ENCODE data around the gene PTPRF.

The PTPRF gene

GRCh38 chr1:43604192-43604591, 73.5 kb downstream of the PTPRF start:
- in situ Hi-C loops (cut with HindIII; ENCODE audit: low sequenced_read_pairs): no loop called here
- TF ChIP-seq CTCF (IDR thresholded peaks at IDR 0.05; ENCODE audit: low read depth, low read length, missing control alignments): no peak
- H3K4me3 ChIP-seq (ENCODE audit: low read depth, low read length): no peak overlapping the region
- DNase-seq (ENCODE audit: low read depth): no peak

- no peak for DNase-seq (ENCODE audit: low read depth)
- in situ Hi-C loops (cut with HindIII; ENCODE audit: low sequenced_read_pairs): no loop called here
- TF ChIP-seq CTCF (IDR thresholded peaks at IDR 0.05; ENCODE audit: low read depth, low read length, missing control alignments): no peak
- no peak overlapping the region for H3K4me3 ChIP-seq (ENCODE audit: low read depth, low read length)
Measured at GRCh38 chr1:43605157-43605556, 74.5 kb downstream of the PTPRF start.

GRCh38 chr1:43605766-43606165, 75.1 kb downstream of the PTPRF start:
- in situ Hi-C loops (cut with HindIII; ENCODE audit: low sequenced_read_pairs): no loop called here
- no peak for DNase-seq (ENCODE audit: low read depth)
- TF ChIP-seq CTCF (IDR thresholded peaks at IDR 0.05; ENCODE audit: low read depth, low read length, missing control alignments): no peak
- H3K4me3 ChIP-seq (ENCODE audit: low read depth, low read length): no peak overlapping the region

GRCh38 chr1:43606624-43607023, 75.9 kb downstream of the PTPRF start:
- H3K4me3 ChIP-seq (ENCODE audit: low read depth, low read length): no peak overlapping the region
- no peak for TF ChIP-seq CTCF (IDR thresholded peaks at IDR 0.05; ENCODE audit: low read depth, low read length, missing control alignments)
- DNase-seq (ENCODE audit: low read depth): no peak
- in situ Hi-C loops (cut with HindIII; ENCODE audit: low sequenced_read_pairs): no loop called here

DNA sequence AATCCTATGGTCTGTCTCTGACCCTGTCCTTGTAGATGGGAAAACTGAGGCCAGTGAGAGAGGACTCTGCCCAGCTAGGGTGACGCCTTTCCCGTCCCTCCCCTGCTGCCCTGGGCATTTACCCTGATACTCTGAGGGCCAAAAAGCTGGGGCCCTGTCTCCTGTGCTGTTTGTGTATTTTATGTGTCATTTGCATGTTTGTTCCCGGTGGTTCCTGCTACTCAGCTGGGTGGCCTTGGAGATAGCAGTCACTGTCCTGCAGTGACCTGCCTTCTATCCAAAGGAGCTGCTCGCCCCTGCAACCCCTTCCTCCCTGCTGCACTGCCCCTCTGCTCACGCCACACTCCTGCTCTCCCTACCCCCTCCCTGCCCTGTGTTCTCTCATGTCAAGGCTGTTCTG, 78.1 kb downstream of the PTPRF start:
- DNase-seq (ENCODE audit: low read depth): no peak
- H3K4me3 ChIP-seq (ENCODE audit: low read depth, low read length): no peak overlapping the region
- in situ Hi-C loops (cut with HindIII; ENCODE audit: low sequenced_read_pairs): no loop called here
- no peak for TF ChIP-seq CTCF (IDR thresholded peaks at IDR 0.05; ENCODE audit: low read depth, low read length, missing control alignments)

DNA sequence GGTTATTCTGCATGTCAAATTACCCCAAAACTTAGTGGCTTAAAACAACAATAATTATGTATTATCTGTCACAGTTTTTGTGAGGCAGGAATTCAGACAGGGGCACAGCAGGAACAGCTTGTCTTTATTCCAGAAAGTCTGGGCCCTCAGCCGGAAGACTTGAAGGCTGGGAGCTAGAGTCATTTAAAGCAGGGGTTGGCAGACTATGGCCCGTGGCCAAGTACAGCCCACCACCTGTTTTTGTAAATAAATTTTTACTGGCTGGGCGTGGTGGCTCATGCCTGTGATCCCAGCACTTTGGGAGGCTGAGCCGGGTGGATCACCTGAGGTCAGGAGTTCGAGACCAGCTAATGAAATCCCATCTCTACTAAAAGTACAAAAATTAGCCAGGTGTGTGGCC, 79.7 kb downstream of the PTPRF start:
- H3K4me3 ChIP-seq (ENCODE audit: low read depth, low read length): no peak overlapping the region
- no peak for TF ChIP-seq CTCF (IDR thresholded peaks at IDR 0.05; ENCODE audit: low read depth, low read length, missing control alignments)
- no peak for DNase-seq (ENCODE audit: low read depth)
- in situ Hi-C loops (cut with HindIII; ENCODE audit: low sequenced_read_pairs): no loop called here

DNA sequence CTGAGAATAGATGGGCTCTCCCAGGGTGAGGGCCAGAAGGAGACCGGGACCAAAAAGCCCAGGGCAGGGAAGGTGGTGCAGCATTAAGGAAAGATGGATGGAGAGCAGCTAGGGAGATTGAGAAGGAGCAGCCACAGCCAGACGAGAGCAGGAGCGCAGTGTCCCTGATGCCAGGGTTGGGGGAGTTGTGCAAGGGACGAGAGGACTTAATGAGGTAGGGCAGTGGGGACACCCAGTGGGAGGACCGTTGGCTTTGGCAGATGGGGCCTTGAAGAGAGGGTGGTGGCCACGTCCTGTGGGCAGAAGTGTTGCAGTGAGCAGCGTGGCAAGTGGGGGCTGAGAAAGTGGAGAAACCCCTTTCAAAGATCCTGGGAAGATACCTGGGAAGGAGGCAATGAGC, 81.3 kb downstream of the PTPRF start:
- no peak for TF ChIP-seq CTCF (IDR thresholded peaks at IDR 0.05; ENCODE audit: low read depth, low read length, missing control alignments)

More for the DNA sequence above, 81.3 kb downstream of the PTPRF start:
- no peak overlapping the region for H3K4me3 ChIP-seq (ENCODE audit: low read depth, low read length)
- no peak for DNase-seq (ENCODE audit: low read depth)
- in situ Hi-C loops (cut with HindIII; ENCODE audit: low sequenced_read_pairs): no loop called here

All from astrocyte of the cerebellum (primary cell).